GM19438 (cell line): Measurements from ENCODE around the gene POLR3K.

Source experiments
- ATAC-seq: cut with Tn5 transposase; IDR thresholded peaks from one replicate; pipeline ENCODE4 v1.9.1; 2021; ENCODE audit warnings: low read depth; ENCODE audit not compliant: unreplicated experiment

POLR3K gene

GRCh38 chr16:66309-67182, 13.1 kb upstream of the POLR3K start:
- ATAC-seq, result no peak

- ATAC-seq, result no peak
These were observed 12.3 kb upstream of the POLR3K start for GRCh38 chr16:65745-66144.

GRCh38 chr16:64914-65255, 11.5 kb upstream of the POLR3K start:
- no peak for ATAC-seq

- ATAC-seq, result no peak
These were observed 10.8 kb upstream of the POLR3K start for GRCh38 chr16:63998-64913.

GRCh38 chr16:63466-63865, 10.1 kb upstream of the POLR3K start:
- no peak for ATAC-seq

- ATAC-seq, result no peak
These were observed 9.6 kb upstream of the POLR3K start for GRCh38 chr16:62968-63391.

- no peak for ATAC-seq
These were observed 9.0 kb upstream of the POLR3K start for GRCh38 chr16:62283-62967.

- ATAC-seq, result no peak
These were observed 8.5 kb upstream of the POLR3K start for GRCh38 chr16:61879-62281.

GRCh38 chr16:60929-61878, 7.8 kb upstream of the POLR3K start:
- ATAC-seq, result no peak

GRCh38 chr16:60166-60565, 6.8 kb upstream of the POLR3K start:
- ATAC-seq, result no peak

- ATAC-seq, result no peak
These were observed 6.1 kb upstream of the POLR3K start for GRCh38 chr16:59440-60059.

- ATAC-seq, result no peak
These were observed 5.4 kb upstream of the POLR3K start for GRCh38 chr16:58491-59439.

- no peak for ATAC-seq
These were observed 4.3 kb upstream of the POLR3K start for GRCh38 chr16:57711-58110.

- no peak for ATAC-seq
These were observed 3.0 kb upstream of the POLR3K start for GRCh38 chr16:56231-56927.

GRCh38 chr16:55571-56136, 2.2 kb upstream of the POLR3K start:
- no peak for ATAC-seq

GRCh38 chr16:54237-54581, 801 bp upstream of the POLR3K start:
- no peak for ATAC-seq

- ATAC-seq, result no peak
These were observed 2.4 kb downstream of the POLR3K start for GRCh38 chr16:50769-51591.
